CD14-positive monocyte (primary cell): Measurements from ENCODE around the gene ABCA4. TPM values are rescaled to one million over a fixed set of nuclear protein-coding genes. Genes with fewer than 3 reads are reported as not detected.

Experiments
- DNase-seq, 3 donors: peaks; one replicate each; pipeline ENCODE4 v3.0.0-alpha.2; 2011 to 2022
- H2AFZ ChIP-seq: 2 replicates; pipeline ENCODE4 v1.6.0; 2012; ENCODE audit warnings: mild to moderate bottlenecking, low read depth, low read length, inconsistent platforms; ENCODE audit not compliant: insufficient read depth, poor library complexity, severe bottlenecking
- H3K27ac ChIP-seq, 2 donors: 1 replicate in 1 of 2; 2 replicates in 1 of 2; pipeline ENCODE4 v1.5.1; 2012 to 2013; ENCODE audit warnings: low read length in 2 of 2, control low read depth in 1 of 2, inconsistent platforms in 1 of 2, low read depth in 1 of 2, mild to moderate bottlenecking in 1 of 2
- H3K27me3 ChIP-seq, 2 donors: one replicate each; pipeline versions ENCODE4 v1.6.0 to v1.6.1; 2011 to 2013; ENCODE audit warnings: low read length in 2 of 2; ENCODE audit not compliant: control insufficient read depth in 2 of 2, insufficient read depth in 2 of 2
- H3K36me3 ChIP-seq, 2 donors: replicated peaks in 1 of 2; 1 replicate in 1 of 2; 2 replicates in 1 of 2; pipeline versions ENCODE4 v1.5.1 to v1.6.1; 2012 to 2013; ENCODE audit warnings: low read length in 2 of 2, control low read depth in 1 of 2, inconsistent platforms in 1 of 2, mild to moderate bottlenecking in 1 of 2; ENCODE audit not compliant: insufficient read depth in 2 of 2, control insufficient read depth in 1 of 2
- H3K4me1 ChIP-seq, 2 donors: 1 replicate in 1 of 2; 2 replicates in 1 of 2; pipeline versions ENCODE4 v1.5.1 to v1.6.1; 2012 to 2013; ENCODE audit warnings: low read length in 2 of 2, control low read depth in 1 of 2, inconsistent platforms in 1 of 2, mild to moderate bottlenecking in 1 of 2, moderate library complexity in 1 of 2; ENCODE audit not compliant: insufficient read depth in 2 of 2, control insufficient read depth in 1 of 2
- H3K4me2 ChIP-seq: replicated peaks from 2 replicates; pipeline ENCODE3; 2012; ENCODE audit warnings: low read length, moderate library complexity, mild to moderate bottlenecking; ENCODE audit not compliant: poor library complexity, severe bottlenecking; ENCODE audit errors: extremely low read depth
- H3K4me3 ChIP-seq, 3 experiments: fragments of 200-600 bp in 1 of 3; sonication (generic) in 1 of 3; replicated peaks in 1 of 3; 1 replicate in 2 of 3; 2 replicates in 1 of 3; pipeline ENCODE4 v1.5.1; 2011 to 2013; ENCODE audit warnings: low read length in 3 of 3, mild to moderate bottlenecking in 3 of 3, control low read depth in 2 of 3, low read depth in 2 of 3, inconsistent platforms in 1 of 3, moderate library complexity in 1 of 3
- H3K79me2 ChIP-seq: 2 replicates; pipeline ENCODE4 v1.6.0; 2012; ENCODE audit warnings: mild to moderate bottlenecking, control low read depth, inconsistent platforms, low read length, moderate library complexity; ENCODE audit not compliant: insufficient read depth
- H3K9ac ChIP-seq: 2 replicates; pipeline ENCODE4 v1.6.0; 2017; ENCODE audit warnings: low read length, mild to moderate bottlenecking; ENCODE audit not compliant: insufficient read depth, poor library complexity, severe bottlenecking
- H3K9me3 ChIP-seq, 2 donors: replicated peaks in 1 of 2; 1 replicate in 1 of 2; 2 replicates in 1 of 2; pipeline versions ENCODE4 v1.5.1 to v1.6.1; 2012 to 2013; ENCODE audit warnings: low read length in 2 of 2, control low read depth in 1 of 2; ENCODE audit not compliant: control insufficient read depth in 1 of 2, insufficient read depth in 1 of 2
- H4K20me1 ChIP-seq: 2 replicates; pipeline ENCODE4 v1.6.0; 2012; ENCODE audit warnings: mild to moderate bottlenecking, low read length, control low read depth, moderate library complexity; ENCODE audit not compliant: insufficient read depth
- H3K27ac Mint-ChIP-seq, 7 donors: one replicate each; pipeline ENCODE4 v1.8.0; 2020; ENCODE audit warnings: mild to moderate bottlenecking in 7 of 7, mixed read lengths in 7 of 7, moderate library complexity in 6 of 7, inconsistent platforms in 2 of 7
- H3K27me3 Mint-ChIP-seq, 3 donors: one replicate each; pipeline ENCODE4 v1.8.0; 2021 to 2022; ENCODE audit warnings: low read depth in 3 of 3, mild to moderate bottlenecking in 3 of 3, mixed read lengths in 3 of 3, moderate library complexity in 3 of 3, inconsistent platforms in 1 of 3
- H3K36me3 Mint-ChIP-seq, 2 donors: one replicate each; pipeline ENCODE4 v1.8.0; 2020; ENCODE audit warnings: mixed read lengths in 2 of 2, inconsistent platforms in 1 of 2, mild to moderate bottlenecking in 1 of 2
- H3K4me1 Mint-ChIP-seq: one replicate; pipeline ENCODE4 v1.8.0; 2020; ENCODE audit warnings: mild to moderate bottlenecking, mixed read lengths
- H3K4me3 Mint-ChIP-seq, 2 donors: one replicate each; pipeline ENCODE4 v1.8.0; 2020; ENCODE audit warnings: mild to moderate bottlenecking in 2 of 2, mixed read lengths in 2 of 2, moderate library complexity in 1 of 2
- H3K9me3 Mint-ChIP-seq, 7 donors: one replicate each; pipeline ENCODE4 v1.8.0; 2020 to 2022; ENCODE audit warnings: mixed read lengths in 7 of 7, mild to moderate bottlenecking in 6 of 7, moderate library complexity in 6 of 7, inconsistent platforms in 2 of 7
- CTCF ChIP-seq: fragments of 200-600 bp; IDR thresholded peaks from one replicate; pipeline ENCODE4 v1.8.0; 2022; ENCODE audit warnings: antibody characterized with exemption, mild to moderate bottlenecking
- WGBS: methylation state at CpG from one replicate; pipeline ENCODE4 v1.1.5; 2013; ENCODE audit warnings: missing lambda C conversion rate; ENCODE audit not compliant: insufficient coverage; 5-methylcytosine and 5-hydroxymethylcytosine counted together
- intact Hi-C, 2 donors: fragments of 100-400 bp; cut with micrococcal nuclease; formaldehyde crosslinking; loops; one replicate each; pipeline versions ENCODE4 v1.15.0 to v1.15.1; 2023
- polyA plus RNA-seq, 3 donors: library from polyadenylated mRNA; depleted of rRNA in 1 of 3; unstranded in 2 of 3; stranded (reverse) in 1 of 3; fragments of 300-500 nt in 2 of 3; fragments of >200 nt in 1 of 3; fragmentation: Illumina TruSeq in 2 of 3; gene quantifications; 1 replicate in 2 of 3; 2 replicates in 1 of 3; pipeline ENCODE4 v1.2.3, GENCODE V29; 2012 to 2021

The ABCA4 gene
- polyA plus RNA-seq, 3 donors: not detected

- Histone ChIP-seq H3K9me3 (no peaks in the 10 kb centered on the region), H3K27ac (no peak overlapping the region), H3K79me2 (no peaks in the 10 kb centered on the region), H3K4me1 (no peaks in the 10 kb centered on the region), H3K27me3 (peaks cover 0 to 2% of the 10 kb centered on the region in 2 donors), H4K20me1 (no peaks in the 10 kb centered on the region), H3K9ac (no peak overlapping the region), H3K4me3 (no peak overlapping the region), H3K36me3 (no peaks in the 10 kb centered on the region), H3K4me2 (no peak overlapping the region), H2AFZ (no peak overlapping the region)
- no peak for DNase-seq
- no peak overlapping the region for H3K4me3 Mint-ChIP-seq
- H3K27me3 Mint-ChIP-seq: peaks cover 3 to 8% (median 7%) of the 10 kb centered on the region in 3 donors
- H3K4me1 Mint-ChIP-seq: no peaks in the 10 kb centered on the region
- no peaks in the 10 kb centered on the region for H3K36me3 Mint-ChIP-seq
- no peak for TF ChIP-seq CTCF
- H3K27ac Mint-ChIP-seq: no peak overlapping the region
- no CpG with 5 or more reads among the region's 2 CpGs for WGBS
- peaks cover 0 to 4% (median 0%) of the 10 kb centered on the region in 7 donors for H3K9me3 Mint-ChIP-seq
- intact Hi-C loops: no loop called here
Measured at GRCh38 chr1:93972341-93972740, 148.6 kb downstream of the ABCA4 start.

- H3K4me3 ChIP-seq: no peak overlapping the region
- no peak overlapping the region for H3K27ac ChIP-seq
- Mint-ChIP-seq H3K9me3 (peaks cover 0 to 4% (median 0%) of the 10 kb centered on the region in 7 donors), H3K36me3 (no peaks in the 10 kb centered on the region), H3K4me3 (no peak overlapping the region), H3K27me3 (peaks cover 0 to 8% (median 7%) of the 10 kb centered on the region in 3 donors), H3K27ac (no peak overlapping the region), H3K4me1 (no peaks in the 10 kb centered on the region)
- TF ChIP-seq CTCF: no peak
- H3K9ac ChIP-seq: no peak overlapping the region
- no peaks in the 10 kb centered on the region for H3K4me1 ChIP-seq
- no peak for DNase-seq
- H3K4me2 ChIP-seq: no peak overlapping the region
- intact Hi-C loops: no loop called here
- 100% methylated on average over 1 of the region's 3 CpGs for WGBS
- H3K36me3 ChIP-seq: no peaks in the 10 kb centered on the region
- no peaks in the 10 kb centered on the region for H4K20me1 ChIP-seq
- H2AFZ ChIP-seq: no peak overlapping the region
- no peaks in the 10 kb centered on the region for H3K9me3 ChIP-seq
- H3K27me3 ChIP-seq: no peaks in the 10 kb centered on the region
- H3K79me2 ChIP-seq: no peaks in the 10 kb centered on the region
Measured at GRCh38 chr1:93969887-93970286, 151.1 kb downstream of the ABCA4 start.
